ENCODE results near the gene SLC26A11.
"Not testable (repeated sequence)": the region's sequence is repeated elsewhere in the genome, so short reads cannot be mapped to it uniquely, and the experiment has no call there.

GRCh38 chr17:80300756-80301155 lies 80.5 kb downstream of the SLC26A11 start:
- TF ChIP-seq CTCF (IDR thresholded peaks at IDR 0.05; ENCODE audit: insufficient read depth, low read depth, low read length); EZH2 (IDR thresholded peaks at IDR 0.05; ENCODE audit: insufficient read depth, low read length): not testable (repeated sequence)
